ENCODE measurements around the gene TPRN.

The TPRN gene

GRCh38 chr9:137191245-137191644 lies 9.3 kb downstream of the TPRN start:
- no peak overlapping the region for H3K4me3 ChIP-seq (ENCODE audit: low read depth, low read length)
- TF ChIP-seq CTCF (IDR thresholded peaks at IDR 0.05; ENCODE audit: low read depth, low read length) = no peak

- TF ChIP-seq CTCF (IDR thresholded peaks at IDR 0.05; ENCODE audit: low read depth, low read length) = no peak
- H3K4me3 ChIP-seq (ENCODE audit: low read depth, low read length) = no peak overlapping the region
Observed at GRCh38 chr9:137190315-137190856, 10.2 kb downstream of the TPRN start.

GRCh38 chr9:137189297-137190295 lies 10.9 kb downstream of the TPRN start:
- peak overlapping the region; percentile 82 for H3K4me3 ChIP-seq (ENCODE audit: low read depth, low read length)
- no peak for TF ChIP-seq CTCF (IDR thresholded peaks at IDR 0.05; ENCODE audit: low read depth, low read length)

GRCh38 chr9:137188490-137189296 lies 11.8 kb downstream of the TPRN start, which contains the start of the genes ANAPC2 and SSNA1:
Gene ANAPC2, minus strand, starts transcription at chr9:137188560. Its CDS starts 28 bp downstream, at chr9:137188532.
Gene SSNA1, plus strand, starts transcription at chr9:137188676. Its CDS starts 51 bp downstream, at chr9:137188727.
- peak within 1 kb of the TSS; percentile 82 for H3K4me3 ChIP-seq (ENCODE audit: low read depth, low read length)
- peak; percentile 47; the same call in 1 of the 2 replicates for TF ChIP-seq CTCF (IDR thresholded peaks at IDR 0.05; ENCODE audit: low read depth, low read length)

- H3K4me3 ChIP-seq (ENCODE audit: low read depth, low read length) = peak overlapping the region; percentile 82
- TF ChIP-seq CTCF (IDR thresholded peaks at IDR 0.05; ENCODE audit: low read depth, low read length) = no peak
Observed at GRCh38 chr9:137188086-137188489, 12.5 kb downstream of the TPRN start.

GRCh38 chr9:137187386-137187785 lies 13.2 kb downstream of the TPRN start:
- TF ChIP-seq CTCF (IDR thresholded peaks at IDR 0.05; ENCODE audit: low read depth, low read length) = no peak
- H3K4me3 ChIP-seq (ENCODE audit: low read depth, low read length) = peak overlapping the region; percentile 82

All from WI38 (cell line).